Measurements from ENCODE around the gene OR4D11. TPM values are rescaled to one million over a fixed set of nuclear protein-coding genes. Genes with fewer than 3 reads are reported as not detected.

The OR4D11 gene
- total RNA-seq (ENCODE audit: low replicate concordance): not detected in 2 replicates

GRCh38 chr11:59503276-59503675 is at the start of gene OR4D11:
TSS of gene OR4D11 (plus strand) at chr11:59503576. CDS start at chr11:59503576, 0 bp downstream.
- H3K4me3 ChIP-seq (ENCODE audit: low read depth, low read length): no peak within 1 kb of the TSS
- TF ChIP-seq CTCF (IDR thresholded peaks at IDR 0.05; ENCODE audit: insufficient read depth, low read length): no peak
- no peak for DNase-seq (ENCODE audit: low read depth)

GRCh38 chr11:59456661-59457060 is 46.7 kb upstream of the OR4D11 start, which contains the start of gene OR4D6:
TSS of gene OR4D6 (plus strand) at chr11:59456961. CDS start at chr11:59456961, 0 bp downstream.
- no peak for DNase-seq (ENCODE audit: low read depth)
- no peak within 1 kb of the TSS for H3K4me3 ChIP-seq (ENCODE audit: low read depth, low read length)
- no peak for TF ChIP-seq CTCF (IDR thresholded peaks at IDR 0.05; ENCODE audit: insufficient read depth, low read length)

- no peak overlapping the region for H3K4me3 ChIP-seq (ENCODE audit: low read depth, low read length)
- DNase-seq (ENCODE audit: low read depth): no peak
- no peak for TF ChIP-seq CTCF (IDR thresholded peaks at IDR 0.05; ENCODE audit: insufficient read depth, low read length)
Measured at GRCh38 chr11:59459916-59460315, 43.5 kb upstream of the OR4D11 start.

GRCh38 chr11:59463190-59463641 is 40.2 kb upstream of the OR4D11 start:
- DNase-seq (ENCODE audit: low read depth): peak; percentile 20
- no peak overlapping the region for H3K4me3 ChIP-seq (ENCODE audit: low read depth, low read length)
- no peak for TF ChIP-seq CTCF (IDR thresholded peaks at IDR 0.05; ENCODE audit: insufficient read depth, low read length)

- no peak for TF ChIP-seq CTCF (IDR thresholded peaks at IDR 0.05; ENCODE audit: insufficient read depth, low read length)
- no peak for DNase-seq (ENCODE audit: low read depth)
- H3K4me3 ChIP-seq (ENCODE audit: low read depth, low read length): no peak within 1 kb of the TSS
Measured at GRCh38 chr11:59473015-59473414, 30.4 kb upstream of the OR4D11 start, which contains the start of gene OR4D10. TSS of gene OR4D10 (plus strand) at chr11:59473315. CDS start at chr11:59477430, 4,115 bp downstream.

- DNase-seq (ENCODE audit: low read depth): no peak
- no peak overlapping the region for H3K4me3 ChIP-seq (ENCODE audit: low read depth, low read length)
- TF ChIP-seq CTCF (IDR thresholded peaks at IDR 0.05; ENCODE audit: insufficient read depth, low read length): no peak
Measured at GRCh38 chr11:59475176-59475575, 28.2 kb upstream of the OR4D11 start.

GRCh38 chr11:59479906-59480305 is 23.5 kb upstream of the OR4D11 start:
- H3K4me3 ChIP-seq (ENCODE audit: low read depth, low read length): no peak overlapping the region
- no peak for TF ChIP-seq CTCF (IDR thresholded peaks at IDR 0.05; ENCODE audit: insufficient read depth, low read length)
- DNase-seq (ENCODE audit: low read depth): no peak
